ENCODE measurements around the gene RAN. TPM values are rescaled to one million over a fixed set of nuclear protein-coding genes. Genes with fewer than 3 reads are reported as not detected.
A peak's percentile ranks its signal among the peaks of the same experiment; 100 is the strongest.

Gene RAN
- total and polyA plus RNA-seq, 9 of the 15 experiments (the other 6 are each of a cell fraction or from before 2014, with no cell fraction given) = 1,687 to 3,820 (median 2,300) TPM

- TF ChIP-seq, protein P1, sequence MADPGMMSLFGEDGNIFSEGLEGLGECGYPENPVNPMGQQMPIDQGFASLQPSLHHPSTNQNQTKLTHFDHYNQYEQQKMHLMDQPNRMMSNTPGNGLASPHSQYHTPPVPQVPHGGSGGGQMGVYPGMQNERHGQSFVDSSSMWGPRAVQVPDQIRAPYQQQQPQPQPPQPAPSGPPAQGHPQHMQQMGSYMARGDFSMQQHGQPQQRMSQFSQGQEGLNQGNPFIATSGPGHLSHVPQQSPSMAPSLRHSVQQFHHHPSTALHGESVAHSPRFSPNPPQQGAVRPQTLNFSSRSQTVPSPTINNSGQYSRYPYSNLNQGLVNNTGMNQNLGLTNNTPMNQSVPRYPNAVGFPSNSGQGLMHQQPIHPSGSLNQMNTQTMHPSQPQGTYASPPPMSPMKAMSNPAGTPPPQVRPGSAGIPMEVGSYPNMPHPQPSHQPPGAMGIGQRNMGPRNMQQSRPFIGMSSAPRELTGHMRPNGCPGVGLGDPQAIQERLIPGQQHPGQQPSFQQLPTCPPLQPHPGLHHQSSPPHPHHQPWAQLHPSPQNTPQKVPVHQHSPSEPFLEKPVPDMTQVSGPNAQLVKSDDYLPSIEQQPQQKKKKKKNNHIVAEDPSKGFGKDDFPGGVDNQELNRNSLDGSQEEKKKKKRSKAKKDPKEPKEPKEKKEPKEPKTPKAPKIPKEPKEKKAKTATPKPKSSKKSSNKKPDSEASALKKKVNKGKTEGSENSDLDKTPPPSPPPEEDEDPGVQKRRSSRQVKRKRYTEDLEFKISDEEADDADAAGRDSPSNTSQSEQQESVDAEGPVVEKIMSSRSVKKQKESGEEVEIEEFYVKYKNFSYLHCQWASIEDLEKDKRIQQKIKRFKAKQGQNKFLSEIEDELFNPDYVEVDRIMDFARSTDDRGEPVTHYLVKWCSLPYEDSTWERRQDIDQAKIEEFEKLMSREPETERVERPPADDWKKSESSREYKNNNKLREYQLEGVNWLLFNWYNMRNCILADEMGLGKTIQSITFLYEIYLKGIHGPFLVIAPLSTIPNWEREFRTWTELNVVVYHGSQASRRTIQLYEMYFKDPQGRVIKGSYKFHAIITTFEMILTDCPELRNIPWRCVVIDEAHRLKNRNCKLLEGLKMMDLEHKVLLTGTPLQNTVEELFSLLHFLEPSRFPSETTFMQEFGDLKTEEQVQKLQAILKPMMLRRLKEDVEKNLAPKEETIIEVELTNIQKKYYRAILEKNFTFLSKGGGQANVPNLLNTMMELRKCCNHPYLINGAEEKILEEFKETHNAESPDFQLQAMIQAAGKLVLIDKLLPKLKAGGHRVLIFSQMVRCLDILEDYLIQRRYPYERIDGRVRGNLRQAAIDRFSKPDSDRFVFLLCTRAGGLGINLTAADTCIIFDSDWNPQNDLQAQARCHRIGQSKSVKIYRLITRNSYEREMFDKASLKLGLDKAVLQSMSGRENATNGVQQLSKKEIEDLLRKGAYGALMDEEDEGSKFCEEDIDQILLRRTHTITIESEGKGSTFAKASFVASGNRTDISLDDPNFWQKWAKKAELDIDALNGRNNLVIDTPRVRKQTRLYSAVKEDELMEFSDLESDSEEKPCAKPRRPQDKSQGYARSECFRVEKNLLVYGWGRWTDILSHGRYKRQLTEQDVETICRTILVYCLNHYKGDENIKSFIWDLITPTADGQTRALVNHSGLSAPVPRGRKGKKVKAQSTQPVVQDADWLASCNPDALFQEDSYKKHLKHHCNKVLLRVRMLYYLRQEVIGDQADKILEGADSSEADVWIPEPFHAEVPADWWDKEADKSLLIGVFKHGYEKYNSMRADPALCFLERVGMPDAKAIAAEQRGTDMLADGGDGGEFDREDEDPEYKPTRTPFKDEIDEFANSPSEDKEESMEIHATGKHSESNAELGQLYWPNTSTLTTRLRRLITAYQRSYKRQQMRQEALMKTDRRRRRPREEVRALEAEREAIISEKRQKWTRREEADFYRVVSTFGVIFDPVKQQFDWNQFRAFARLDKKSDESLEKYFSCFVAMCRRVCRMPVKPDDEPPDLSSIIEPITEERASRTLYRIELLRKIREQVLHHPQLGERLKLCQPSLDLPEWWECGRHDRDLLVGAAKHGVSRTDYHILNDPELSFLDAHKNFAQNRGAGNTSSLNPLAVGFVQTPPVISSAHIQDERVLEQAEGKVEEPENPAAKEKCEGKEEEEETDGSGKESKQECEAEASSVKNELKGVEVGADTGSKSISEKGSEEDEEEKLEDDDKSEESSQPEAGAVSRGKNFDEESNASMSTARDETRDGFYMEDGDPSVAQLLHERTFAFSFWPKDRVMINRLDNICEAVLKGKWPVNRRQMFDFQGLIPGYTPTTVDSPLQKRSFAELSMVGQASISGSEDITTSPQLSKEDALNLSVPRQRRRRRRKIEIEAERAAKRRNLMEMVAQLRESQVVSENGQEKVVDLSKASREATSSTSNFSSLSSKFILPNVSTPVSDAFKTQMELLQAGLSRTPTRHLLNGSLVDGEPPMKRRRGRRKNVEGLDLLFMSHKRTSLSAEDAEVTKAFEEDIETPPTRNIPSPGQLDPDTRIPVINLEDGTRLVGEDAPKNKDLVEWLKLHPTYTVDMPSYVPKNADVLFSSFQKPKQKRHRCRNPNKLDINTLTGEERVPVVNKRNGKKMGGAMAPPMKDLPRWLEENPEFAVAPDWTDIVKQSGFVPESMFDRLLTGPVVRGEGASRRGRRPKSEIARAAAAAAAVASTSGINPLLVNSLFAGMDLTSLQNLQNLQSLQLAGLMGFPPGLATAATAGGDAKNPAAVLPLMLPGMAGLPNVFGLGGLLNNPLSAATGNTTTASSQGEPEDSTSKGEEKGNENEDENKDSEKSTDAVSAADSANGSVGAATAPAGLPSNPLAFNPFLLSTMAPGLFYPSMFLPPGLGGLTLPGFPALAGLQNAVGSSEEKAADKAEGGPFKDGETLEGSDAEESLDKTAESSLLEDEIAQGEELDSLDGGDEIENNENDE (IDR thresholded peaks at IDR 0.05; ENCODE audit: low read depth, low read length) = no peak
- TF ChIP-seq EP400 (IDR thresholded peaks at IDR 0.05) = peak; percentile 22; the same call in 1 of the 2 replicates
- TF ChIP-seq GATAD2B (IDR thresholded peaks at IDR 0.05; ENCODE audit: borderline replicate concordance) = peak; percentile 70; the same call in 1 of the 2 replicates
- no peak for TF ChIP-seq SMAD1 (IDR thresholded peaks at IDR 0.05; ENCODE audit: low read depth, low read length, partially characterized antibody)
- TF ChIP-seq ZNF707 (CRISPR knock-in tag; conservative IDR thresholded peaks at IDR 0.05) = no peak
- TF ChIP-seq SMARCE1 (IDR thresholded peaks at IDR 0.05) = peak; percentile 69
- no peak for TF ChIP-seq TEAD1 (CRISPR knock-in tag; IDR thresholded peaks at IDR 0.05)
- TF ChIP-seq POLR3G (IDR thresholded peaks at IDR 0.05; ENCODE audit: extremely low read depth, insufficient read length, insufficient replicate concordance) = no peak
- TF ChIP-seq GTF2E2 (tag; IDR thresholded peaks at IDR 0.05) = no peak
- 0 out of 2 replicates have a peak, but pooled peaks have one; percentile 12 for TF ChIP-seq ZNF766 (CRISPR knock-in tag; conservative IDR thresholded peaks at IDR 0.05)
- TF ChIP-seq ZNF41 (CRISPR knock-in tag; conservative IDR thresholded peaks at IDR 0.05) = no peak
- no peak for TF ChIP-seq FOS (IDR thresholded peaks at IDR 0.05; ENCODE audit: extremely low read depth, insufficient read length)
- TF ChIP-seq CSDE1 (IDR thresholded peaks at IDR 0.05) = no peak
- no peak for TF ChIP-seq NR1H2 (CRISPR knock-in tag; IDR thresholded peaks at IDR 0.05)
- no peak for TF ChIP-seq RBM22 (IDR thresholded peaks at IDR 0.05; ENCODE audit: low read depth, low read length, poor library complexity, severe bottlenecking)
- 0 out of 2 replicates have a peak, but pooled peaks have one; percentile 25 for TF ChIP-seq BCOR (IDR thresholded peaks at IDR 0.05)
- TF ChIP-seq, protein P2, sequence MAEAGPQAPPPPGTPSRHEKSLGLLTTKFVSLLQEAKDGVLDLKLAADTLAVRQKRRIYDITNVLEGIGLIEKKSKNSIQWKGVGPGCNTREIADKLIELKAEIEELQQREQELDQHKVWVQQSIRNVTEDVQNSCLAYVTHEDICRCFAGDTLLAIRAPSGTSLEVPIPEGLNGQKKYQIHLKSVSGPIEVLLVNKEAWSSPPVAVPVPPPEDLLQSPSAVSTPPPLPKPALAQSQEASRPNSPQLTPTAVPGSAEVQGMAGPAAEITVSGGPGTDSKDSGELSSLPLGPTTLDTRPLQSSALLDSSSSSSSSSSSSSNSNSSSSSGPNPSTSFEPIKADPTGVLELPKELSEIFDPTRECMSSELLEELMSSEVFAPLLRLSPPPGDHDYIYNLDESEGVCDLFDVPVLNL (CRISPR knock-in tag; IDR thresholded peaks at IDR 0.05; ENCODE audit: low read depth) = no peak
These were observed 39.2 kb upstream of the RAN start (continued) for GRCh38 chr12:130832561-130833209.

Measured in K562 (cell line).